Calu3 (cell line): ENCODE measurements around the gene FERMT2. TPM values are rescaled to one million over a fixed set of nuclear protein-coding genes. Genes with fewer than 3 reads are reported as not detected.

Experiments
- BruUV-seq: library from RNA; stranded (reverse); fragments of 400-500 nt; replicated peaks from 2 replicates; lab custom pipeline; 2021; lab: Mats Ljungman, UMichigan
- CTCF ChIA-PET: fragments of 300-600 bp; sonication (Branson Sonifier 250); formaldehyde crosslinking; loops from one replicate; lab custom pipeline; 2022; ENCODE audit warnings: antibody characterized with exemption; lab: Charles Lee
- DNase-seq: peaks from one replicate; pipeline ENCODE4 v3.0.0; 2022
- H3K27ac Mint-ChIP-seq: one replicate; pipeline ENCODE4 v1.8.0; 2022; ENCODE audit warnings: mixed read lengths; ENCODE audit not compliant: unreplicated experiment
- H3K27me3 Mint-ChIP-seq: one replicate; pipeline ENCODE4 v1.8.0; 2022; ENCODE audit warnings: mixed read lengths; ENCODE audit not compliant: unreplicated experiment
- H3K36me3 Mint-ChIP-seq: one replicate; pipeline ENCODE4 v1.8.0; 2022; ENCODE audit warnings: mild to moderate bottlenecking, moderate library complexity, mixed read lengths; ENCODE audit not compliant: insufficient read depth, unreplicated experiment
- H3K4me1 Mint-ChIP-seq: one replicate; pipeline ENCODE4 v1.8.0; 2022; ENCODE audit warnings: mild to moderate bottlenecking, low read depth, mixed read lengths; ENCODE audit not compliant: unreplicated experiment
- H3K4me3 Mint-ChIP-seq: one replicate; pipeline ENCODE4 v1.8.0; 2022; ENCODE audit warnings: mild to moderate bottlenecking, low read depth, moderate library complexity, mixed read lengths; ENCODE audit not compliant: unreplicated experiment
- H3K9me3 Mint-ChIP-seq: one replicate; pipeline ENCODE4 v1.8.0; 2022; ENCODE audit warnings: low read depth, mixed read lengths; ENCODE audit not compliant: unreplicated experiment
- CTCF ChIP-seq: fragments of 200-600 bp; IDR thresholded peaks from one replicate; pipeline ENCODE4 v1.8.0; 2022; ENCODE audit warnings: antibody characterized with exemption; ENCODE audit not compliant: unreplicated experiment
- intact Hi-C: fragments of 100-400 bp; cut with micrococcal nuclease; formaldehyde crosslinking; loops from one replicate; pipeline ENCODE4 v1.10.0; 2022; ENCODE audit not compliant: unreplicated experiment
- total RNA-seq: library from RNA; stranded (reverse); gene quantifications from 2 replicates; pipeline ENCODE4 v1.2.3, GENCODE V29; 2022

Gene FERMT2
- total RNA-seq, 1 experiment from 2014 or later: 21.0 TPM

GRCh38 chr14:52844262-52845060 lies 106.4 kb downstream of the FERMT2 start:
- Mint-ChIP-seq H3K27ac (no peak overlapping the region), H3K27me3 (no peaks in the 10 kb centered on the region), H3K36me3 (no peaks in the 10 kb centered on the region), H3K4me1 (no peaks in the 10 kb centered on the region), H3K9me3 (no peaks in the 10 kb centered on the region), H3K4me3 (no peak overlapping the region)
- CTCF ChIA-PET: no interaction called here
- no TSS peak for BruUV-seq
- intact Hi-C loops: no loop called here
- no peak for DNase-seq
- TF ChIP-seq CTCF: no peak

- H3K9me3 Mint-ChIP-seq: no peaks in the 10 kb centered on the region
Measured at GRCh38 chr14:52840877-52841276, 110.0 kb downstream of the FERMT2 start.

GRCh38 chr14:52837451-52837850 lies 113.4 kb downstream of the FERMT2 start:
- Mint-ChIP-seq H3K36me3 (no peaks in the 10 kb centered on the region), H3K27me3 (no peaks in the 10 kb centered on the region), H3K4me3 (no peak overlapping the region), H3K27ac (no peak overlapping the region), H3K9me3 (no peaks in the 10 kb centered on the region), H3K4me1 (peaks cover 6% of the 10 kb centered on the region)
- BruUV-seq: no TSS peak
- intact Hi-C loops: no loop called here
- CTCF ChIA-PET: no interaction called here
- no peak for DNase-seq
- TF ChIP-seq CTCF: no peak

More at GRCh38 chr14:52840877-52841276, 110.0 kb downstream of the FERMT2 start:
- BruUV-seq: no TSS peak
- intact Hi-C loops: no loop called here
- CTCF ChIA-PET: interaction anchor here (1.0 kb wide), 1 partner anchor 13 kb away, joined by 3 read pairs; no protein-coding TSS in a partner anchor
- Mint-ChIP-seq H3K36me3 (no peaks in the 10 kb centered on the region), H3K27me3 (no peaks in the 10 kb centered on the region), H3K4me3 (no peak overlapping the region), H3K27ac (no peak overlapping the region), H3K4me1 (no peaks in the 10 kb centered on the region)
- no peak for TF ChIP-seq CTCF
- no peak for DNase-seq

- H3K27me3 Mint-ChIP-seq: no peaks in the 10 kb centered on the region
- DNase-seq: no peak
- no peaks in the 10 kb centered on the region for H3K9me3 Mint-ChIP-seq
- CTCF ChIA-PET: no interaction called here
- H3K4me3 Mint-ChIP-seq: no peak overlapping the region
- peaks cover 6% of the 10 kb centered on the region for H3K4me1 Mint-ChIP-seq
- no TSS peak for BruUV-seq
- TF ChIP-seq CTCF: no peak
- H3K36me3 Mint-ChIP-seq: no peaks in the 10 kb centered on the region
- no peak overlapping the region for H3K27ac Mint-ChIP-seq
- intact Hi-C loops: no loop called here
Measured at GRCh38 chr14:52836063-52836462, 114.8 kb downstream of the FERMT2 start.
